ENCODE data around the gene SMAD5.

DNA sequence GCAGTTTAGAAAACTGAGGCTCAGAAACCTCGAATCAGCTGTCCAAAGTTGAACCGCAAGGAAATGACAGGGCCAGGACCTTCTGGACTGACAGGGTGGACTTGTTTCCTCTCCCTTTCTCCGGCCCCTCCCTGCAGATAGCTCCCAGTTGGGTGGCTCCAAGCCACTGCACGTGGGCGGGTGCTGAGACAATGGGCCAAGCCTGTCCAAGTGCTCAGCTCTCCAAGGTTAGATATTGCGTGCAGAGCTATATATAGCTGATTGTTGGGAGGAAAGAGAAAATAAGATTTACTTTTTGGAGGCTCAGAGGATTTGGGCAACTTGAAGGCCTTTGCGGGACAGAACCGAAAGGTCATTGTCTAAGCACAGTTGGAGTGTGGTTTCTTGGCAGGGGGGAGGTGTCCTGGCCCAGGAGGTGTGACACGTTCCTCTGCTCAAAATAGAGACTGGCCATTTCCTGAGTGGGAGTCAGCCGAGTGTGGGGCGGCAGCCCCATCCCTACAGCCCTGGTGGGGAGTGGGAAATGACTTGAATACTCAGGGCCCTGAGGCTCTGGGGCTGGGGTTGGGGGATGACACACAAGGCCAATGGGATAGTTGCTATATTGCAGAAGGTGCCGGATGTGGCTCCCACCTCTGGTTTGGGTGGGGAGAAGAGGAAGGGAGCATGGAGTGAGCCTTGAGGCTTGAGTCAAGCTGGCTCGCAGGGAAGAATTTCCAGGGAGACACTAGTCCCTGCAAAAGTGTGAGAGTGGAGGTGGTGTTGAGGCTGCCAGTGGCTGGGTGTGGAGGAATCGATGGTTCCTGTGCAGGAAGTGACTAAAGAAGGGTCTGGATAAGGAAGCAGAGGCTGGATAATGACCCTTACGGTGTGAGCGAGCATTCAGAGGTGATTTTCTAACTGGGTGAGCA lies 44.4 kb upstream of the SMAD5 start:
- TF ChIP-seq, protein P1, sequence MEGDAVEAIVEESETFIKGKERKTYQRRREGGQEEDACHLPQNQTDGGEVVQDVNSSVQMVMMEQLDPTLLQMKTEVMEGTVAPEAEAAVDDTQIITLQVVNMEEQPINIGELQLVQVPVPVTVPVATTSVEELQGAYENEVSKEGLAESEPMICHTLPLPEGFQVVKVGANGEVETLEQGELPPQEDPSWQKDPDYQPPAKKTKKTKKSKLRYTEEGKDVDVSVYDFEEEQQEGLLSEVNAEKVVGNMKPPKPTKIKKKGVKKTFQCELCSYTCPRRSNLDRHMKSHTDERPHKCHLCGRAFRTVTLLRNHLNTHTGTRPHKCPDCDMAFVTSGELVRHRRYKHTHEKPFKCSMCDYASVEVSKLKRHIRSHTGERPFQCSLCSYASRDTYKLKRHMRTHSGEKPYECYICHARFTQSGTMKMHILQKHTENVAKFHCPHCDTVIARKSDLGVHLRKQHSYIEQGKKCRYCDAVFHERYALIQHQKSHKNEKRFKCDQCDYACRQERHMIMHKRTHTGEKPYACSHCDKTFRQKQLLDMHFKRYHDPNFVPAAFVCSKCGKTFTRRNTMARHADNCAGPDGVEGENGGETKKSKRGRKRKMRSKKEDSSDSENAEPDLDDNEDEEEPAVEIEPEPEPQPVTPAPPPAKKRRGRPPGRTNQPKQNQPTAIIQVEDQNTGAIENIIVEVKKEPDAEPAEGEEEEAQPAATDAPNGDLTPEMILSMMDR (IDR thresholded peaks at IDR 0.05) = no peak
- TF ChIP-seq POLR2A (IDR thresholded peaks at IDR 0.05) (no peak), EP300 (IDR thresholded peaks at IDR 0.05) (no peak), POLR2AphosphoS5 (IDR thresholded peaks at IDR 0.05) (peak; percentile 26)

Data from gastroesophageal sphincter (tissue), 3 donors.